K562 (cell line): Measurements from ENCODE around the gene WWC2. TPM values are rescaled to one million over a fixed set of nuclear protein-coding genes. Genes with fewer than 3 reads are reported as not detected.

ENCODE experiments used
- ETS2 ChIP-seq: IDR thresholded peaks from 2 replicates; pipeline ENCODE4 v1.6.1; 2016; ENCODE audit warnings: borderline replicate concordance, missing genetic modification characterization, mild to moderate bottlenecking, moderate library complexity, missing compliant biosample characterization; ENCODE audit not compliant: poor library complexity, severe bottlenecking
- ETV5 ChIP-seq: sonication (generic); formaldehyde crosslinking; IDR thresholded peaks from 2 replicates; pipeline ENCODE4 v1.4.0; 2020; ENCODE audit warnings: low read depth, mild to moderate bottlenecking, missing genetic modification reagents
- FOXP1 ChIP-seq: sonication (generic); formaldehyde crosslinking; IDR thresholded peaks from 2 replicates; pipeline ENCODE4 v1.8.0; 2022; ENCODE audit warnings: mild to moderate bottlenecking, missing genetic modification reagents
- JUN ChIP-seq, 2 experiments: sonication (generic) in 1 of 2; formaldehyde crosslinking in 1 of 2; IDR thresholded peaks; 2 replicates each; pipeline versions ENCODE4 v1.6.1 to v1.8.0; 2012 to 2022; ENCODE audit warnings: borderline replicate concordance in 2 of 2, mild to moderate bottlenecking in 2 of 2, improper control_type of control experiment in 1 of 2, low read depth in 1 of 2, low read length in 1 of 2, missing genetic modification reagents in 1 of 2
- MEF2A ChIP-seq: IDR thresholded peaks from 2 replicates; pipeline ENCODE4 v1.6.1; 2011; ENCODE audit warnings: low read depth, mild to moderate bottlenecking, low read length, moderate library complexity; ENCODE audit not compliant: control insufficient read depth
- MTA3 ChIP-seq: fragments of 450-650 bp; formaldehyde crosslinking; IDR thresholded peaks from 2 replicates; pipeline ENCODE4 v1.6.1; 2017; ENCODE audit warnings: mild to moderate bottlenecking, borderline replicate concordance
- NCOA1 ChIP-seq: fragments of 450-650 bp; IDR thresholded peaks from 2 replicates; pipeline ENCODE4 v1.6.1; 2016; ENCODE audit warnings: low read depth
- SAFB ChIP-seq: fragments of 200-400 bp; formaldehyde crosslinking; IDR thresholded peaks from 2 replicates; pipeline ENCODE4 v1.6.1; 2017; ENCODE audit warnings: low read depth, low read length, borderline replicate concordance
- ZNF24 ChIP-seq: fragments of 450-650 bp; IDR thresholded peaks from 2 replicates; pipeline ENCODE4 v1.6.1; 2016
- ZNF318 ChIP-seq, 2 experiments: fragments of 450-650 bp; IDR thresholded peaks; 2 replicates each; pipeline ENCODE4 v1.6.1; 2016; ENCODE audit warnings: mild to moderate bottlenecking in 2 of 2, borderline replicate concordance in 1 of 2, low read depth in 1 of 2, moderate library complexity in 1 of 2
- polyA plus RNA-seq, 8 experiments: library from polyadenylated mRNA; depleted of rRNA in 4 of 8; stranded (reverse) in 5 of 8; unstranded in 3 of 8; fragments of >200 nt; fragmentation: Nextera tagmentation in 2 of 8; fragmentation: Illumina TruSeq in 1 of 8; extraction: Ambion mirVana in 2 of 8; extraction: Trizol in 1 of 8; gene quantifications; 2 replicates each; pipeline versions ENCODE4 v1.2.1 to v1.2.3, GENCODE V29; 2011 to 2014; ENCODE audit warnings: inconsistent platforms in 1 of 8, missing spikeins in 1 of 8
- total RNA-seq, 7 experiments: library from RNA; depleted of rRNA in 6 of 7; stranded (reverse); fragments of >200 nt in 6 of 7; fragmentation: Illumina TruSeq in 2 of 7; extraction: Trizol in 2 of 7; gene quantifications; 2 replicates each; pipeline versions ENCODE4 v1.2.1 to v1.2.3, GENCODE V29; 2011 to 2021; ENCODE audit warnings: low replicate concordance in 1 of 7
- TF ChIP-seq, protein P1 (sequence below): fragments of 450-650 bp; formaldehyde crosslinking; IDR thresholded peaks from 2 replicates; pipeline ENCODE4 v1.4.0; 2020; ENCODE audit warnings: mild to moderate bottlenecking, moderate library complexity
- TF ChIP-seq, protein P2 (sequence below): fragments of 250-450 bp; sonication (Bioruptor Pico); IDR thresholded peaks from 2 replicates; pipeline ENCODE4 v1.4.0; 2020; ENCODE audit warnings: mild to moderate bottlenecking

The WWC2 gene
- total and polyA plus RNA-seq, 9 of the 15 experiments (the other 6 are each of a cell fraction or from before 2014, with no cell fraction given), result 3.7 to 39.4 (median 19.6) TPM

DNA sequence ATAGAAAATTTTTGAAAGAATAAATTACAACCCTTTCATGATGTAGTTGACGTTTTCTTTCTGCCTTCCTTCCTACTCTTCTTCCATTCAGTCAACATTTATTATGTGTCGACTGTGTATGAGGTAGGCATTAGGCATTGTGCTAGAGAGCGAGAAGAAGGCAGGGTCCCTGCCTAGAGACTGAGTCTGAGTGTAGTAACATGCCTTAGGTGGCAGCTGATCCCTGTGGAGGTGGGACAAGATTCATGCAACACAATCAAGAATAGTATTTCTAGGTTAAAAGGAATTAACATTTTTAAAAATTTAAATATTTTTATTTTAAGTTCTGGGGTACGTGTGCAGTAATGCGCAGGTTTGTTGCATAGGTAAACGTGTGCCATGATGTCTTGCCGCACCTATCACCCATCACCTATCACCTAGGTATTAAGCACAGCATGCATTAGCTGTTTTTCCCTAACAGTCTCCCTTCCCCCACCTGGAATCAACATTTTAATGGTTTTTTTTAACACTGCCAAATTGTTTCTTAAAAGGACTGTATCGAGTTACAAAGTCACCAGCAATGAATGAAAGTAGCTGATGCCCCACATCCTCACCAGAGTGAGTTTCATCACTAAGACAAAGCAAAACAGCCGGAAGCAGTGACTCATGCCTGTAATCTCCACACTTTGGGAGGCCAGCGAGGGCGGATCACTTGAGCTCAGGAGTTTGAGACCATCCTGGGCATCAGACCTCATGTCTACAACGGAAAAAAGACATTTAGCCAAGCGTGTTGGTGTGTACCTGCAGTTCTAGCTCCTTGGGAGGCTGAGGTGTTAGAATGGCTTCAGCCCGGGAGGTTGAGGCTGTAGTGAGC, 84.0 kb downstream of the WWC2 start (continued):
- TF ChIP-seq, protein P1, sequence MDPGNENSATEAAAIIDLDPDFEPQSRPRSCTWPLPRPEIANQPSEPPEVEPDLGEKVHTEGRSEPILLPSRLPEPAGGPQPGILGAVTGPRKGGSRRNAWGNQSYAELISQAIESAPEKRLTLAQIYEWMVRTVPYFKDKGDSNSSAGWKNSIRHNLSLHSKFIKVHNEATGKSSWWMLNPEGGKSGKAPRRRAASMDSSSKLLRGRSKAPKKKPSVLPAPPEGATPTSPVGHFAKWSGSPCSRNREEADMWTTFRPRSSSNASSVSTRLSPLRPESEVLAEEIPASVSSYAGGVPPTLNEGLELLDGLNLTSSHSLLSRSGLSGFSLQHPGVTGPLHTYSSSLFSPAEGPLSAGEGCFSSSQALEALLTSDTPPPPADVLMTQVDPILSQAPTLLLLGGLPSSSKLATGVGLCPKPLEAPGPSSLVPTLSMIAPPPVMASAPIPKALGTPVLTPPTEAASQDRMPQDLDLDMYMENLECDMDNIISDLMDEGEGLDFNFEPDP, result no peak
- TF ChIP-seq MTA3 (no peak), NCOA1 (no peak), MEF2A (no peak), ETV5 (CRISPR knock-in tag) (peak; percentile 97), SAFB (no peak), ZNF318 (IDR thresholded peaks at IDR 0.05; ENCODE audit: borderline replicate concordance in 1 of 2, low read depth in 1 of 2) (0 out of 4 replicates have a peak, but pooled peaks of 1 of the 2 experiments have one; percentile 42), ETS2 (tag) (no peak), JUN (IDR thresholded peaks at IDR 0.05; ENCODE audit: borderline replicate concordance, low read depth, low read length) (peak; percentile 89), JUN (CRISPR knock-in tag; IDR thresholded peaks at IDR 0.05; ENCODE audit: borderline replicate concordance) (no peak), FOXP1 (CRISPR knock-in tag) (no peak), ZNF24 (no peak)
- TF ChIP-seq, protein P2, sequence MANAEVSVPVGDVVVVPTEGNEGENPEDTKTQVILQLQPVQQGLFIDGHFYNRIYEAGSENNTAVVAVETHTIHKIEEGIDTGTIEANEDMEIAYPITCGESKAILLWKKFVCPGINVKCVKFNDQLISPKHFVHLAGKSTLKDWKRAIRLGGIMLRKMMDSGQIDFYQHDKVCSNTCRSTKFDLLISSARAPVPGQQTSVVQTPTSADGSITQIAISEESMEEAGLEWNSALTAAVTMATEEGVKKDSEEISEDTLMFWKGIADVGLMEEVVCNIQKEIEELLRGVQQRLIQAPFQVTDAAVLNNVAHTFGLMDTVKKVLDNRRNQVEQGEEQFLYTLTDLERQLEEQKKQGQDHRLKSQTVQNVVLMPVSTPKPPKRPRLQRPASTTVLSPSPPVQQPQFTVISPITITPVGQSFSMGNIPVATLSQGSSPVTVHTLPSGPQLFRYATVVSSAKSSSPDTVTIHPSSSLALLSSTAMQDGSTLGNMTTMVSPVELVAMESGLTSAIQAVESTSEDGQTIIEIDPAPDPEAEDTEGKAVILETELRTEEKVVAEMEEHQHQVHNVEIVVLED (CRISPR knock-in tag), result no peak
